ENCODE results near the gene SARM1. TPM values are rescaled to one million over a fixed set of nuclear protein-coding genes. Genes with fewer than 3 reads are reported as not detected.

The SARM1 gene
- total RNA-seq, 6 donors from 2014 or later = 10.3 to 33.5 (median 13.9) TPM

DNA sequence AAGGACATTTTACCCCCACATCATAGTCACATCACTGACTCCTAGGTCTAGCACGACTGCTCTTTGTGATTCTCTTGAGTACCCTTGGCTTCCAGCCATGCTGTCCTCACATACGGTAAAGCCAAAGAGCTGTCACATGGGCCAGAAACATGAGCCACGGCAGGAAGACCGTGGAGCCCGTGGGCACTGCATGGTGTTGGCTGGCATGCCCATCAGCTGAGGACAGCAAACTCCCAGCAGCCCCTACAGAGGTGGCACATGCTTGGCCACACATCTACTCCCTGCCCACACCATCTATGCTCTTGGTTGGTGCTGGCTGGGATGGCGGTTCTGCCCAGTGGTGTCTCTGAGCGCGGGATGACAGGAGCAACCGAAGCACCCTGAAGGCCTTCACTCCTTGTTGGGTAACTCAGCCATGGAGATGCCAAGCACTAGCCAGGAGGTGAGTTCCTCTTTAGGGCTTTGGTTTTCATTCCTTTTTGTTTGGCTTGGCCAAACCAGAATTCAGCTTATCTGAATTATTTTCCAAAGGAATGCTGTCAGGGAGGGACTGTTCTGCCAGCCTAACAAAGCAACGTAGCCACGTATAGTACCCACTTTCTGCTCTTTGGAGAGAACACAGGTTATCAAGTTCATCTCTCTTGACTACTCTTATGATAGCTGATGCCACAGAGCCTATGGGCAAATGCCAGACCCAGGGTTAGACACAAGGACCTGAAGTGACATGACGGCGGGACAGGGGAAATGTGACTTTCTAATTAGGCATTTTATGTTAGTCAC is 25.9 kb upstream of the SARM1 start:
- peak in 1 of 2 donors; percentile 6 for ATAC-seq (ENCODE audit: low FRiP score in 2 of 2)
- H3K9me3 ChIP-seq = no peaks in the 10 kb centered on the region
- WGBS, 2 donors = 55 to 69% methylated on average over 13 of the region's 13 CpGs
- DNase-seq = no peak
- no peak overlapping the region for H3K4me3 ChIP-seq
- H3K36me3 ChIP-seq = peaks cover 49 to 100% (median 86%) of the 10 kb centered on the region in 4 donors
- no peaks in the 10 kb centered on the region for H3K27me3 ChIP-seq
- peaks cover 8 to 15% (median 11%) of the 10 kb centered on the region in 4 donors for H3K4me1 ChIP-seq
- H3K27ac ChIP-seq = peak overlapping the region; percentile 10 to 57 (median 38)
- TF ChIP-seq EP300 (IDR thresholded peaks at IDR 0.05) (no peak), POLR2A (IDR thresholded peaks at IDR 0.05) (no peak), POLR2AphosphoS5 (IDR thresholded peaks at IDR 0.05) (no peak)
- TF ChIP-seq, protein P1, sequence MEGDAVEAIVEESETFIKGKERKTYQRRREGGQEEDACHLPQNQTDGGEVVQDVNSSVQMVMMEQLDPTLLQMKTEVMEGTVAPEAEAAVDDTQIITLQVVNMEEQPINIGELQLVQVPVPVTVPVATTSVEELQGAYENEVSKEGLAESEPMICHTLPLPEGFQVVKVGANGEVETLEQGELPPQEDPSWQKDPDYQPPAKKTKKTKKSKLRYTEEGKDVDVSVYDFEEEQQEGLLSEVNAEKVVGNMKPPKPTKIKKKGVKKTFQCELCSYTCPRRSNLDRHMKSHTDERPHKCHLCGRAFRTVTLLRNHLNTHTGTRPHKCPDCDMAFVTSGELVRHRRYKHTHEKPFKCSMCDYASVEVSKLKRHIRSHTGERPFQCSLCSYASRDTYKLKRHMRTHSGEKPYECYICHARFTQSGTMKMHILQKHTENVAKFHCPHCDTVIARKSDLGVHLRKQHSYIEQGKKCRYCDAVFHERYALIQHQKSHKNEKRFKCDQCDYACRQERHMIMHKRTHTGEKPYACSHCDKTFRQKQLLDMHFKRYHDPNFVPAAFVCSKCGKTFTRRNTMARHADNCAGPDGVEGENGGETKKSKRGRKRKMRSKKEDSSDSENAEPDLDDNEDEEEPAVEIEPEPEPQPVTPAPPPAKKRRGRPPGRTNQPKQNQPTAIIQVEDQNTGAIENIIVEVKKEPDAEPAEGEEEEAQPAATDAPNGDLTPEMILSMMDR (IDR thresholded peaks at IDR 0.05) = no peak

DNA sequence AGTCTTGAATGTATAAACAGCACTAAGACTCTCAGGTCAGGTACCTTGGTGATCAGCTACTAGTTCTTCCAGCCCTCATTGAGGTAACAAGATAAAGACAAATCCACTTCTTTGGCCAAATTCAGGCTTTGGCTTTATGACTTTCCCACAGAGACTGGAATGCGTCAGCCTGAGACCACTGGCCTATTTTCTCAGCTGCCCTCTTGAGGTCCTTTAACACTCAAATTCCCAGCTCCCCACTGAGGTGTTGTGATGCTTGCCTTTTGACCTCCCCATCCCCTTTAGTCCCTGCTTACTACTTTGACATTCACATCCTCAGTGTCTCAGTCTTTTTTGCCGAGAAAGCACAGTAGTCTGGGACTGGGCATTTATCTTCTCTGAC is 25.3 kb upstream of the SARM1 start:
- Histone ChIP-seq H3K27me3 (no peaks in the 10 kb centered on the region), H3K4me1 (peaks cover 8 to 13% (median 11%) of the 10 kb centered on the region in 4 donors), H3K36me3 (peaks cover 52 to 100% (median 86%) of the 10 kb centered on the region in 4 donors), H3K9me3 (no peaks in the 10 kb centered on the region), H3K27ac (peak overlapping the region in 2 of 4 donors; percentile 20 to 43), H3K4me3 (no peak overlapping the region)
- WGBS, 2 donors = 80 to 81% methylated on average over 2 of the region's 2 CpGs
- TF ChIP-seq POLR2AphosphoS5 (IDR thresholded peaks at IDR 0.05) (no peak), EP300 (IDR thresholded peaks at IDR 0.05) (no peak), POLR2A (IDR thresholded peaks at IDR 0.05) (no peak)
- TF ChIP-seq, protein P1 (IDR thresholded peaks at IDR 0.05) = no peak
- no peak for DNase-seq
- ATAC-seq (ENCODE audit: low FRiP score in 2 of 2) = no peak

DNA sequence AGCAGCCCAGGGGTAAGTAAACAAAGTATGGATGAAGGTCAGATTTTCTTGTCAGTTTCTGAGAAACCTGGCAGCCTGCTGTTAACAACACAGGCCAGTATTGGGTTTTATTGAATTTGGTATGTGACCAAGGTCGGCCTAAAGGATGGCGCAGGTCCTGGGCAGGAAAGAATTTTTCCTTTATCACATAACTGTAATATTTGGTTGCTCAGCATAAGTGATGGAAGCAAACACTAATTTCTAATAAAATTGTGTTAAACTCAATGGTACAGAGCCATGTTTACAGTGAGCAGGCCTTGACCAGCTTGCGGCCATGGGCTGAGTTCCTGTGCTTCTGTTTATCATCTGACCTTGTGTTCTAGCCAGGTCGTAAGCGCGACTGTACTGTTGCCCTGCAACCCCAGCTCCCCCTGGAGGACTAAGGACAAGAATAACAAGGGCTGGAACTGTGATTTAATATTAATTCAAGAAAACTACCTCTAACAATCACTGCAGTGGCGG is 24.7 kb upstream of the SARM1 start:
- no peaks in the 10 kb centered on the region for H3K27me3 ChIP-seq
- ATAC-seq (ENCODE audit: low FRiP score in 2 of 2) (no peak), DNase-seq (no peak)
- TF ChIP-seq, protein P1 (IDR thresholded peaks at IDR 0.05) = peak in 2 of 6 experiments; percentile 11 to 32
- TF ChIP-seq POLR2A (IDR thresholded peaks at IDR 0.05) = no peak
- 55 to 70% methylated on average over 7 of the region's 7 CpGs for WGBS, 2 donors
- H3K27ac ChIP-seq = peak overlapping the region in 2 of 4 donors; percentile 20 to 43
- H3K36me3 ChIP-seq = peaks cover 53 to 100% (median 86%) of the 10 kb centered on the region in 4 donors
- H3K4me1 ChIP-seq = peaks cover 8 to 13% (median 11%) of the 10 kb centered on the region in 4 donors
- H3K9me3 ChIP-seq = no peaks in the 10 kb centered on the region
- no peak overlapping the region for H3K4me3 ChIP-seq

DNA sequence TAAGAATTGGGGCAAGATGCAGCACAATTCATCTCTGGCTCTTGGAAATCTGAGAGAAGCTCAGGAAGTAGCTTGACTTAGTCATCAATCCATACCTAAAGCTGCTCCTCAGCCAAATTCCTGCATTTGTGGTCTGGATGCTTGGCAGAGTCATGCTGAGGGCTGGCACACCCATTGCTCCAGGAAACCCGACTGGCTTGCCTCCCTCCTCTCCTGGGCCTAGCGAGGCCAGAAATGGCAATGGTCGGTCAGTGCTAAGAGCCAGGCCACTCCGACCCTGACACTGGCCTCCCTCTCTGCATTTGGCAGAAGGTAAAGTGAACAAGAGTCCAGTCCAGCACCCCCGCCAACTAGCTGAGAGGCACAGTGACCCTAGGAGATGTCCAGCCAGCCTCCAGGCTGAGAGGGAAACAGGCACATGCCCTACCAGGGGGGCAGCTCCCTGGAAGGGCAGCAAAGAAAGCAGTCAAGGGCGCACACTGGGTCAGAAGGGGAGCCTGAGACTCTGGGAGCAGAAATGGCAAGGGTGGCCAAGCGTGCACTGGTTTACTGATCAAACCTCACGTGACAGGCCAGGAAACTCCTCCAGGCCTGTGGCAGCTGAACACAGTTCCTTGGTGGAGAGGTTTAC is 24.1 kb upstream of the SARM1 start:
- peaks cover 50 to 100% (median 84%) of the 10 kb centered on the region in 4 donors for H3K36me3 ChIP-seq
- TF ChIP-seq, protein P1 (IDR thresholded peaks at IDR 0.05) = no peak
- TF ChIP-seq EP300 (IDR thresholded peaks at IDR 0.05) (no peak), POLR2AphosphoS5 (IDR thresholded peaks at IDR 0.05) (no peak), POLR2A (IDR thresholded peaks at IDR 0.05) (no peak)
- DNase-seq = no peak
- no peak overlapping the region for H3K4me3 ChIP-seq
- H3K9me3 ChIP-seq = no peaks in the 10 kb centered on the region
- H3K4me1 ChIP-seq = peaks cover 8 to 13% (median 11%) of the 10 kb centered on the region in 4 donors
- no peaks in the 10 kb centered on the region for H3K27me3 ChIP-seq
- WGBS, 2 donors = 84 to 92% methylated on average over 6 to 8 of the region's 8 CpGs
- peak overlapping the region in 2 of 4 donors; percentile 20 to 43 for H3K27ac ChIP-seq
- no peak for ATAC-seq (ENCODE audit: low FRiP score in 2 of 2)
